Measurements from ENCODE around the gene AMDHD2. TPM values are rescaled to one million over a fixed set of nuclear protein-coding genes. Genes with fewer than 3 reads are reported as not detected.

The AMDHD2 gene
- total and polyA plus RNA-seq, 2 experiments from 2014 or later, result 20.2 to 68.1 TPM

DNA sequence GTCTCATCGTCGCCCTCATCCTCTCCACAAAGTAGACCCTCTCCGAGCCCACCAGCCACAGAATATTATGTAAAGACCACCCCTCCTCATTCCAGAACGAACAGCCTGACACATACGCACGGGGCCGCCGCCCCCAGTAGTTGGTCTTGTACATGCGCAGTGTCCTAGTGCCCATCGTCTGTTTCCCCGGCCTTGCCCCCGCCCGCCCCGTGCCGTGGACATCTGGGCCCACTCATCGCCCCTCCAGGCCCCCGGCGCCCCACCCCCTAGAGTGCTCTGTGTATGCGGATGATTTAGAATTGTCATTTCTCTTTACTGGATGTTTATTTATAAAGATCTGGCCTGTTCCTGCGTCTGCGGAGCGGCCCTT is 475 bp upstream of the AMDHD2 start (continued):
- TF ChIP-seq ZNF462 (CRISPR knock-in tag; IDR thresholded peaks at IDR 0.05) (no peak), ZNF331 (CRISPR knock-in tag; IDR thresholded peaks at IDR 0.05; ENCODE audit: low read depth) (no peak), ETS1 (IDR thresholded peaks at IDR 0.05) (no peak), CREB1 (CRISPR knock-in tag; IDR thresholded peaks at IDR 0.05; ENCODE audit: low read depth) (no peak), ZNF114 (CRISPR knock-in tag; IDR thresholded peaks at IDR 0.05) (no peak)
- TF ChIP-seq, protein P1, sequence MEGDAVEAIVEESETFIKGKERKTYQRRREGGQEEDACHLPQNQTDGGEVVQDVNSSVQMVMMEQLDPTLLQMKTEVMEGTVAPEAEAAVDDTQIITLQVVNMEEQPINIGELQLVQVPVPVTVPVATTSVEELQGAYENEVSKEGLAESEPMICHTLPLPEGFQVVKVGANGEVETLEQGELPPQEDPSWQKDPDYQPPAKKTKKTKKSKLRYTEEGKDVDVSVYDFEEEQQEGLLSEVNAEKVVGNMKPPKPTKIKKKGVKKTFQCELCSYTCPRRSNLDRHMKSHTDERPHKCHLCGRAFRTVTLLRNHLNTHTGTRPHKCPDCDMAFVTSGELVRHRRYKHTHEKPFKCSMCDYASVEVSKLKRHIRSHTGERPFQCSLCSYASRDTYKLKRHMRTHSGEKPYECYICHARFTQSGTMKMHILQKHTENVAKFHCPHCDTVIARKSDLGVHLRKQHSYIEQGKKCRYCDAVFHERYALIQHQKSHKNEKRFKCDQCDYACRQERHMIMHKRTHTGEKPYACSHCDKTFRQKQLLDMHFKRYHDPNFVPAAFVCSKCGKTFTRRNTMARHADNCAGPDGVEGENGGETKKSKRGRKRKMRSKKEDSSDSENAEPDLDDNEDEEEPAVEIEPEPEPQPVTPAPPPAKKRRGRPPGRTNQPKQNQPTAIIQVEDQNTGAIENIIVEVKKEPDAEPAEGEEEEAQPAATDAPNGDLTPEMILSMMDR (conservative IDR thresholded peaks at IDR 0.05; ENCODE audit: low read depth in 2 of 2), result no peak

All from GM23338 (cell line).